GM12892 (cell line): ENCODE measurements around the gene WDR62.

Experiments used
- POLR2A ChIP-seq: IDR thresholded peaks from 2 replicates; pipeline ENCODE4 v1.6.1; 2011; ENCODE audit warnings: low read depth, low read length, control low read depth
- POLR2AphosphoS5 ChIP-seq: IDR thresholded peaks from 2 replicates; pipeline ENCODE4 v1.6.1; 2011; ENCODE audit warnings: low read depth, low read length, control low read depth
- TAF1 ChIP-seq: IDR thresholded peaks from 2 replicates; pipeline ENCODE4 v1.6.1; 2011; ENCODE audit warnings: low read depth, mild to moderate bottlenecking, control low read depth, low read length, borderline replicate concordance

DNA sequence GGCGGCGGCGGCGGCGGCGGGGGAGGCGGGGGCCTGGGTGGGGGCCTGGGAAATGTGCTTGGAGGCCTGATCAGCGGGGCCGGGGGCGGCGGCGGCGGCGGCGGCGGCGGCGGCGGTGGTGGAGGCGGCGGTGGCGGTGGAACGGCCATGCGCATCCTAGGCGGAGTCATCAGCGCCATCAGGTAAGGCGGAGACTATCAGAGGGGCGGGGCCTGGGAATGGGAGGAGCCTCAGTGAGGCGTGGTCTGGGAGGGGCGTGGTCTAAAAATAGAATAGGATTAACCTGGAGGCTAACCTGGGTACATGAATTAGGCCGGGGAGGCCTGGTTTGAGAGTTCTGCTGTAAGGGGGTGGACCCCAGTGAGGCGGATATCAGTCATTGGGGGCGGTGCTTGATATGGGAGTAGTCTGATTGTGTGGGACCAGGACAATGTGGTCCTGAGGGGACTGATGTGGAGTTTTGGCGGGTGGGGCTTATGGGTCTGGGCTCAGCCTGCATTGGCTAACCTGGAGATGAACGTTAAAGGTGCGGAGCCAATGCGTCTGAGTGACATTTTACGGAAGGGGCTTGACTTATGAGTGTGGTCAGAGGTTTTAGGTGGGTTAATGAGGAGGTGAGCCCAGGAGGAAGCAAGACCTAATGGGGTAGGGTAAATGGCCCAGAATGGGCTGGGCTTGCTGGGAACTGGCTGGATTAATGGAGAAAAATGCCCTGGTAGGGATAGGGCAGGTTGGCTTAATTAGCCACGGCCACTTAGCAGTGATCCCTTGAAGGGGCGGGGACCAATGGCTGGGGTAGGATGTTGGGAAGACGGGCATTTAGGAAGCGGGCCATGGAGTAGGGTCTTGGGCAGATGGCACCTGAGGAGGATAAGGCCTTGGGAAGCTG, 86.6 kb downstream of the WDR62 start:
- TF ChIP-seq POLR2AphosphoS5 = no peak
- no peak for TF ChIP-seq POLR2A
- no peak for TF ChIP-seq TAF1
